HG03565 (cell line): Measurements from ENCODE around the gene EMILIN2.
"Not testable (repeated sequence)": the region's sequence is repeated elsewhere in the genome, so short reads cannot be mapped to it uniquely, and the experiment has no call there.

ENCODE experiments used
- ATAC-seq: cut with Tn5 transposase; IDR thresholded peaks from one replicate; pipeline ENCODE4 v1.9.1; 2021; ENCODE audit warnings: mild to moderate bottlenecking, moderate library complexity; ENCODE audit not compliant: unreplicated experiment

Gene EMILIN2

GRCh38 chr18:2846636-2847316 lies at the start of gene EMILIN2:
TSS of gene EMILIN2 (plus strand) at chr18:2847006. CDS start at chr18:2847189, 183 bp downstream.
- ATAC-seq, result no peak

- peak; percentile 59 for ATAC-seq
Observed at GRCh38 chr18:2797951-2798350, 48.9 kb upstream of the EMILIN2 start.

GRCh38 chr18:2799369-2799768 lies 47.4 kb upstream of the EMILIN2 start:
- no peak for ATAC-seq

DNA sequence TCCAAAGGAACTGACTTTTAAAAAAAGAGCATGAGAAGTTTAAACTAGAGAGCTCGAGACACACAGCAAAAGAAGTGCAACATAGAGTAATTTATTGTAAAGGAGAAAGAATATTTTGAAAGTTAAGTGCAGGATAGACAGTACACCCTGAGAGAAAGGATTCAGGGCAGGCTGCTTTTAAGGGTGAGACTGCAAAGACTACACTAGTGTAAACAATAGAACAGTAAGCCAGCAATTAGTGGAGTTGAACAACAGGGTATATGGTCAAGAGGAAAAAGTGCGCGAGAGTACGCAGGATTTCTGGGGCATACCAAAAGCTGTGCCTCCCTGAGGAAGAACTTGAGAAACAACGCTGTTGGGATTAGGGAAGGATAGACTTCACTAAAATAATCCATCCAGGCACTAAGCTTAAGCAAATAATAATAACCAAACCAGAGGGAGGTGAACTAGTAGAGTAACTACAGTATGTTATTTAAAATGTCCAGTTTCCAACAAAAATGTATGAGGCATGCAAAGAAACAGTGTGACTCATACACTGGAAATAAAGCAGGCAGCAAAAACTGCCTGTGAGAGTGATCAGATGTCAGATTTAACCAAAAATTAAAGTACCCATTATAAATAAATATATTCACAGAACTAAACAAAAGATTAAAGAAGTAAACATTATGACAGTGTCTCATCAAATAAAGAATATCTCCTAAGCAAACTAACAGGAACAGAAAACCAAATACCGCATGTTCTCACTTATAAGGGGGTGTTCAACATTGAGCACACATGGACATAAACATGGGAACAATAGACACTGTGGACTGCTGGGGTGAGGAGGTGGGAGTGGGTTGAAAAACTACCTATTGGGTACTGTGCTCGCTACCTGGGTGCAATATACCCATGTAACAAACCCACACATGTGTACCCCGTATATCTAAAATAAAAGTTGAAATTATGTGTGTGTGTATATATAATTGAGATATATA lies 40.5 kb upstream of the EMILIN2 start:
- no peak for ATAC-seq

DNA sequence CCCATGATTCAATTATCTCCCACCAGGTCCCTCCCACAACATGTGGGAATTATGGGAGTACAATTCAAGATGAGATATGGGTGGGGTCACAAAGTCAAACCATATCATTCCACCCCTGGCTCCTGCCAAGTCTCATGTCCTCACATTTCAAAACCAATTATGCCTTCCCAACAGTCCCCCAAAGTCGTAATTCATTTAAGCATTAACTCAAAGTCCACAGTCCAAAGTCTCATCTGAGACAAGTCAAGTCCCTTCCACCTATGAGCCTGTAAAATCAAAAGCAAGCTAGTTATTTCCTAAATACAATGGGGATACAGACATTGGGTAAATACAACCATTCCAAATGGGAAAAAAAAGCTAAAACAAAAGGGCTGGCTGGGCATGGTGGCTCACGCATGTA lies 38.2 kb upstream of the EMILIN2 start:
- ATAC-seq, result not testable (repeated sequence)

- not testable (repeated sequence) for ATAC-seq
Observed at GRCh38 chr18:2809666-2810183, 37.1 kb upstream of the EMILIN2 start.

DNA sequence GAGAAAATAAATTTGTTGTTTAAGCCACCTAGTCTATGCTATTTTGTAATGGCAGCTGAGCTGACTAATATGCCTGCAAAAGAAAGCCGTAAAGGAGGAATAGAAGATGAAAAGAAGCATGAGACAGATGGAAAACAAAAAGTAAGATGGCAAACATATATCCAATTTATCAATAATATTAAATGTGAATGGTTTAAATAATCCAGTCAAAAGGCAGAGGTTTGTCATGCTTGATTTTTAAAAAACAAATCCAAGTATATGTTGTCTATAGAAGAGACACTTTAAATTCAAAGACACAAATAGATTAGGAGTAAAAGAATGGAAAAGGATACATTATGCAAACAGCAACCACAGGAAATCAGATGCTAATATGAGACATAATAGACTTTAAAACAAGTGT lies 35.4 kb upstream of the EMILIN2 start:
- ATAC-seq, result no peak

- no peak for ATAC-seq
Observed at GRCh38 chr18:2814928-2815327, 31.9 kb upstream of the EMILIN2 start.

DNA sequence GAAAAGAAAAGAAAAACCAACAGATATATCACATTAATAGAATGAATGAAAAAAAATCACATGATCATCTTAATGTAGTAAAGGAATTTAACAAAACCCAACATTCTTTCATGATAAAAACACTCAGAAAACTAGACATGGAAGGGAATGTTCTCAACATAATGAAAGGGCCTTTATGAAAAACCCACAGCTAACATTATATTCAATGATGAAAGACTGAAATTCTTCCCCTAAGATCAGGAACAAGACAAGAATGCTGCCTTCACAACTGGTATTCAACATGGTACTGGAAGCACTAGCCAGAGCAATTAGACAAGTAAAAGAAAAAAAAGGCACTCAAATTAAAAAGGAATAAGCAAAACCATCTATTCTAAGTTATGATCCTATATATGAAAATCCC lies 28.5 kb upstream of the EMILIN2 start:
- ATAC-seq, result no peak

- ATAC-seq, result no peak
Observed at GRCh38 chr18:2821695-2822094, 25.1 kb upstream of the EMILIN2 start.

DNA sequence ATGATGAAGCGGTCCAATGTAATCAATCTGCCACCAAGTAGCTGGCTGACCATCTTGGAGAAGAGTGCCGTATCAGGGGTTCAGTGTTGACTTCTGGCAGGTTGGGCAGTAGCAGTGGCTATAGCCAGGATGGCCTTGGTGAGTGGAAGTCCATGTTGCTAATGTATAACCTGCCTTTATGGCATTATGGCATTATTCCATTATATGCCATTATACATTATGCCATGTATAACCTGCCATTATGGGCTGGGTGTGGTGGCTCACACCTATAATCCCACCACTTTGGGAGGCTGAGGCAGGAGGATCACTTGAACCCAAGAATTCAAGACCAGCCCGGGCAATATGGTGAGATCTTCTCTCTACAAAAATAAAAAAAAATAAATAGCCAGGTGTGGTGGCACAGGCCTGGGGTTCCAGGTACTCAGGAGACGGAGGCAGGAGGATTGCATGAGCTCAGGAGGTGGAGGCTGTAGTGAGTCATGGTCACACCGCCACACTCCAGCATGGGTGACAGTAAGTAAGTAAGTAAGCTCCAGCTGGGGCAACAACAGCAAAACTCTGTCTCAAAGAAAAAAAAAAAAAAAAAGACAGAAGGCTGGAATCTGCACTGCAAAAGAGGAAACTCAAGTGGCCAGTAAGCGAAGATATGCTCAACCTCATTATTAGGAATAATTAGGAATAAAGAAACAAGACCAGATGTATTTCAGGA lies 24.4 kb upstream of the EMILIN2 start:
- ATAC-seq, result no peak

- no peak for ATAC-seq
Observed at GRCh38 chr18:2823202-2823601, 23.6 kb upstream of the EMILIN2 start.

GRCh38 chr18:2823966-2824365 lies 22.8 kb upstream of the EMILIN2 start:
- ATAC-seq, result no peak

GRCh38 chr18:2824865-2825264 lies 21.9 kb upstream of the EMILIN2 start:
- no peak for ATAC-seq

DNA sequence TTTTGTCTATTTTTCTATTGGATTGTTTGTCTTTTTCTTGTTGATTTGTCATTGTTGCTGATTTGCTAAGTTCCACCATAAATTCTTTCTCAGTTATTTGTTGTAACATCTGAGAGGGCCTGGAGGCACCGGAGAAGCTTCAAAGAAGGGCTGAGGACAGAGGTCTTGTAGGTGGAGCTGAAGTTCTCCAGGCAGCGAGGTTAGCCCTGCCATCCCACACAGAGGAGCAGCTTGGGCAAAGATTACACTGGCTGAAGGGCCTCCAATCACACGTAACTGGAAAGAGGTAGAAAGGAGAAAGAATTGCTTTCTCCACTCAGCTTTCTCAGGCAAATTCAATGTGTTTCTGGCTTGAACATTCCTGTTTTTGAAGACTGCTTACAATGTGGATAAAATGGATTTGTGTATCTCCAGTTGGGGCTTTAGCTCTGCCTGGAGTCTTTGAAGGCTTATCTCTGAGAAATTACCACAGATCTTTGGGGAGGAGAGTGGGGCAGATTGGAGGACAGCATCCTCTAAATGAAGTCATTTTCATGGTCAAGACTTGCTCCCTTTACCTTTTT lies 21.1 kb upstream of the EMILIN2 start:
- ATAC-seq, result no peak

- no peak for ATAC-seq
Observed at GRCh38 chr18:2826581-2826980, 20.2 kb upstream of the EMILIN2 start.

DNA sequence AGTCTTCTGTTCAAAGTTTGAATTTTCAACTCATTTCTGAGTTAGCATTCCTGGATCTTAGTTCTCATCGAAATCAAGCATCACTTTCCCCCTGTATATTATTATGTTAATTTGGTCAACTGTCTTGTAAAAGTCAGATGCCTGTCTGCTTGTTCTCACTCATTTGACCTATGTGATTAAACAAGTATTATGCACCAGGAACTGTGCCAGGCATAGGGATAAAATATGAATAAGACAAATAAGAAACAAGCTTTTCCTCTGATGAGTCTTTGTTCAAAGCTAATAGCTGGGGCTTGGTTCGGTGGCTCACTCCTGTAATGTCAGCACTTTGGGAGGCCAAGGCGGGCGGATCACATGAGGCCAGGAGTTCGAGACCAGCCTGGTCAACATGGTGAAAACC lies 19.7 kb upstream of the EMILIN2 start:
- ATAC-seq, result no peak

DNA sequence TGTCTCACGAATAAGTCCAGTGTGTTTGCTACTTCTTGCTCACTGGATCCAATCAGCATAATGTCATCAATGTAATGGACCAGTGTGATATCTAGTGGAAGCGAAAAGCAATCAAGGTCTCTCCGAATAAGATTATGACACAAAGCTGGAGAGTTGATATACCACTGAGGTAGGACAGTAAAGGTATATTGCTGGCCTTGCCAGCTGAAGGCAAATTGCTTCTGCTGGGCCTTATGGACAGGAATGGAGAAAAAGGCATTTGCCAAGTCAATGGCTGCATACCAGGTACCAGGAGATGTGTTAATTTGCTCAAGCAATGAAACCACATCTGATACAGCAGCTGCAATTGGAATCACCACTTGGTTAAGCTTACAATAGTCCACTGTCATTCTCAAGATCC lies 10.7 kb upstream of the EMILIN2 start:
- ATAC-seq, result not testable (repeated sequence)

DNA sequence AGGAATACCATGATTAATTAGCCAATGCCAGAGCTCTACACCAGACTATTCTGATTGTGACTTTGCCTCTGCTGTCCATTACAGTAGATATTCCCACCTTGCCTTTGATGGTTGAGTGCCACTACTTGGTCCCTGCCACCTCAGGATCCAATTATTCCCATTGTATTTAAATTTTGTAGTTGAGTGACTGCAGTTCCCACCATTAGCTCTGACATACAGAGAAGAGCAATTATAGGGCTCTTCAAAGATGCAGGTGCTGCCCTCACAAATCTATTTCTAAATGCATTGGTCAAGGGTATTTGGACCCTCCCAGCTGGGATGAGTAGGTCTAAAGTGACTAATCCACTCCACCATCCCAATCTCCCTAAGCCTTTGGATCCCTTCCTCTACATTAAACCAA lies 9.5 kb upstream of the EMILIN2 start:
- ATAC-seq, result not testable (repeated sequence)

- ATAC-seq, result no peak
Observed at GRCh38 chr18:2839202-2839601, 7.6 kb upstream of the EMILIN2 start.

DNA sequence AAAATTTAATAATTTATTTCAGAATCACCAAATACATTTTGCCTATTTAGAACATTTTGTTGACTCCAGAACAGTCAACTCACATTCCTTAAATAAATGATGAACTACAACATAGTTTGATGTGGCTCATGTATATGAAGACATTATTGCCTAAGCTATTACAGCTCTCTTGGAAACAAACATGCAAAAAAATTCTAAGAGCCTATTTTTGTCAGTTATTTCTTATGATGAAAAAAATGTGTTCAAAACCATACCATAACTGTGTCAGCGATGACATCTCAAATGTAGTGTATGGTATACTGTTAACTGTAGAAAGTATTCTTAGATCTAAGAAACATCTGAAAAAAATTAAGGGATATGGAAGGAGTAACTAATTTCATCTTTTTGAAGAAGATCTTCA lies 6.3 kb upstream of the EMILIN2 start:
- no peak for ATAC-seq
